ENCODE results near the gene CPNE8.

DNA sequence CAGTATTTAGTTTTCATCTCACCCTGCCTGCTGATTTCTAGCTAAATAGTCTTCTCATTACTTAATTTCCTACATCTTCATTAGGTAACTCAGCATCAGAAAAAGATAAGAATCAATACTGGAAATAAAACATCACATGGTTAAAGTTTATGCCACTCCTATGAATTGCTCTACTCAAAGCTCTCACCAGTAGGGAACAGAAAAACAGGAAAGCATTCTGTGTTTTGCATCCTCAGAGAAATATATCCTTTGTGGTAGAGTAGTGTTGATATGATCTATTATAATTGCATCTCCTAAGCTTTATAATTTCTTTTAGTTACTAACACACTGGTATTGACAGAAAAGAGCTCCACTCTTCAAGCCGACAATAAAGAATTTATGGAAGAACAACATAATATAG lies 9.9 kb downstream of the CPNE8 start:
- TF ChIP-seq, protein P1, sequence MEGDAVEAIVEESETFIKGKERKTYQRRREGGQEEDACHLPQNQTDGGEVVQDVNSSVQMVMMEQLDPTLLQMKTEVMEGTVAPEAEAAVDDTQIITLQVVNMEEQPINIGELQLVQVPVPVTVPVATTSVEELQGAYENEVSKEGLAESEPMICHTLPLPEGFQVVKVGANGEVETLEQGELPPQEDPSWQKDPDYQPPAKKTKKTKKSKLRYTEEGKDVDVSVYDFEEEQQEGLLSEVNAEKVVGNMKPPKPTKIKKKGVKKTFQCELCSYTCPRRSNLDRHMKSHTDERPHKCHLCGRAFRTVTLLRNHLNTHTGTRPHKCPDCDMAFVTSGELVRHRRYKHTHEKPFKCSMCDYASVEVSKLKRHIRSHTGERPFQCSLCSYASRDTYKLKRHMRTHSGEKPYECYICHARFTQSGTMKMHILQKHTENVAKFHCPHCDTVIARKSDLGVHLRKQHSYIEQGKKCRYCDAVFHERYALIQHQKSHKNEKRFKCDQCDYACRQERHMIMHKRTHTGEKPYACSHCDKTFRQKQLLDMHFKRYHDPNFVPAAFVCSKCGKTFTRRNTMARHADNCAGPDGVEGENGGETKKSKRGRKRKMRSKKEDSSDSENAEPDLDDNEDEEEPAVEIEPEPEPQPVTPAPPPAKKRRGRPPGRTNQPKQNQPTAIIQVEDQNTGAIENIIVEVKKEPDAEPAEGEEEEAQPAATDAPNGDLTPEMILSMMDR (conservative IDR thresholded peaks at IDR 0.05; ENCODE audit: low read length): no peak
- no peak for TF ChIP-seq EZH2phosphoT487 (IDR thresholded peaks at IDR 0.05; ENCODE audit: borderline replicate concordance, low read depth, low read length)

All from OCI-LY7 (cell line).